NCI-H345 treated with DMSO at 0.1 percent for 48 hours (cell line): ENCODE results near the gene QPCTL.
"Not testable (repeated sequence)": the region's sequence is repeated elsewhere in the genome, so short reads cannot be mapped to it uniquely, and the experiment has no call there.

ENCODE experiments used
- DNase-seq: peaks from one replicate; lab custom pipeline; 2025; ENCODE audit not compliant: unreplicated experiment; lab: John Stamatoyannopoulos, UW

The QPCTL gene

DNA sequence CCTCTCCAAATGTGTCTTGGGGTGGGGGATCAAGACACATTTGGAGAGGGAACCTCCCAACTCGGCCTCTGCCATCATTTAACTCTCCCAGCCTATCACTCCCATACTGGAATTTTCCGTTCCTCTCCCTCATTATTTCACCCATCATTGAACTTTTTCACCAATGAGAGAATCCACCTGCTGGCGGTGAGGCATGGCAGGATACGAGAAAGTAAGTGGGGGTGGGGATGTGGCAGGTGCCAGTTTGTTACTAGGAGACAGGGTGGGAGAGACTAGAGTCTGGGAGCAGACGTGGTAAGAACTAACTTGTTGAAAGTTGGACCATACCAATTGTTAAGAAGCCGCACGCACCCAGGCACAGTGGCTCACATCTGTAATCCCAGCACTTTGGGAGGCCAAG lies 17.5 kb upstream of the QPCTL start:
- peak; percentile 0 for DNase-seq

DNA sequence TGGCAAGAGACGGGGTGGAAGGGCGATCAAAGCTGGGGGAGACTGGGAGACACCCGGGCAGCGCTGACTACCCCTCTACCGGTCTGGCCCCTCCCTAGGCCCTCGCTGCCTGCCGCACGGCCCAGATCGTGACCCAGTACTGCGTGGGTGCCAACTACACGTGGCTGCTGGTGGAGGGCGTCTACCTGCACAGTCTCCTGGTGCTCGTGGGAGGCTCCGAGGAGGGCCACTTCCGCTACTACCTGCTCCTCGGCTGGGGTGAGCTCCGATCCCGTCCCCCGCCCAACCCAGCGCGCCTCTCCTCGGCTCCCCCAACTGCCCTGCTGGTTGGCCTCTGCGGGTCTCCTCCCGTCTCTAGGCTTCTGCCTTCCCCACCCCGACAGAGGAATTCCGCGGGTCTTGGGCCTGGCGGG lies 15.6 kb upstream of the QPCTL start:
- no peak for DNase-seq

DNA sequence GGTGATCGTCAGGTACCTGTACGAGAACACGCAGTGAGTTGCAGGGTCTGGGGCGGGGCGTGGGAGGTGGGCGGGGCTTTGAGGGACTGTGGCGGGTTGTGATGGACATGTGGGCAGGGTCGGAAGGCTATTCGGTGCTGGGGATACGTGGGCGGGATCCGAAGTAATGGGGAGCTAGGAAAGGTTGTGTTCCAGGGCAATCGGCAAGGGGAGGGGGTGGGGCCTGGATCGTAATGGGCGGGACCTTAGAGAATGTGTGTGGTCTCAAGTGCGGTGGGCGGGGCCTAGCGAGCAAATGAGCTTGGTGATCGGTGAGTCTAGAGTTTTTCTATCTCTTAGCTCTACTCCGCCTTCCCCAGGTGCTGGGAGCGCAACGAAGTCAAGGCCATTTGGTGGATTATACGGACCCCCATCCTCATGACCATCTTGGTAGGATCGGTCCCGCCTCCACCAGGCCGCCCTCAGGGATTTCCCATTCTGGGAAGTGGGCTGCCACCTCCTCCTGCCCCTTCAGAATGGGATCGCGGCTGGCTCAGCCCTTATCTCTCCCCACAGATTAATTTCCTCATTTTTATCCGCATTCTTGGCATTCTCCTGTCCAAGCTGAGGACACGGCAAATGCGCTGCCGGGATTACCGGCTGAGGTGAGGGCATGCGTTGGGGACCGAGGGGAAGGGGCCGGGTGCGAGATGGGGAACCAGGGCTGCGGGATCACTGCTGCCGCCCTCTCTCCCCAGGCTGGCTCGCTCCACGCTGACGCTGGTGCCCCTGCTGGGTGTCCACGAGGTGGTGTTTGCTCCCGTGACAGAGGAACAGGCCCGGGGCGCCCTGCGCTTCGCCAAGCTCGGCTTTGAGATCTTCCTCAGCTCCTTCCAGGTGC lies 14.9 kb upstream of the QPCTL start:
- DNase-seq, result no peak

DNA sequence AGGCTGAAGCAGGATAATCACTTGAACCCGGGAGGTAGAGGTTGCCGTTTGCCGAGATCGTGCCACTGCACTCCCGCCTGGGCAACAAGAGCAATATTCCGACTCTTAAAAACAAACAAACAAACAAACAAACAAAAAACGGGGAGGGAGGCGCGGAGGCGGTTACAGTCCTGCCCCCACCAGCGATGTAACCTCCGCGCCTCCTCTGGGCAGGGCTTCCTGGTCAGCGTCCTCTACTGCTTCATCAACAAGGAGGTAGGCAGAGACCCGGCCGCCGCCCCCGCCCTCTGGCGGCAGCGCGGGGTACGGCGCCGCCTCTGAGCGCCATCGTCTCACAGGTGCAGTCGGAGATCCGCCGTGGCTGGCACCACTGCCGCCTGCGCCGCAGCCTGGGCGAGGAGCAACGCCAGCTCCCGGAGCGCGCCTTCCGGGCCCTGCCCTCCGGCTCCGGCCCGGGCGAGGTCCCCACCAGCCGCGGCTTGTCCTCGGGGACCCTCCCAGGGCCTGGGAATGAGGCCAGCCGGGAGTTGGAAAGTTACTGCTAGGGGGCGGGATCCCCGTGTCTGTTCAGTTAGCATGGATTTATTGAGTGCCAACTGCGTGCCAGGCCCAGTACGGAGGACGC lies 11.0 kb upstream of the QPCTL start:
- peak; percentile 42 for DNase-seq

DNA sequence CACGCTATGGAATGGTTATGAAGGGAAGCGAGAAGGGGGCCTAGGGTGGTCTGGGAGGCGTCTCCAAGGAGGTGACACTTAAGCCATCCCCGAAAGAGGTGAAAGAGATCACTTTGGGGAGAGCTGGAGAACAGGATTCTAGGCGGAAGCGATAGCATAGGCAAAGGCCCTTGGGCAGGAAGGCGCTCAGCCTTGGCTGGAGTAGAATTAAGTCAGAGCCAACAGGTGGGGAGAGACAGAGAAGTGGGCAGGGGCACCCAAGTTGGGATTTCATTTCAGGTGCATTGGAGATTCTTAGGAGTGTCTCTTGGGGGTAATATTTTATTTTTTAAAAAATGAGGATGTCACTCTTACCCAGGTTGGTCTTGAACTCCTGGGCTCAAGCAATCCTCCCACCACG lies 10.3 kb upstream of the QPCTL start:
- DNase-seq, result no peak

DNA sequence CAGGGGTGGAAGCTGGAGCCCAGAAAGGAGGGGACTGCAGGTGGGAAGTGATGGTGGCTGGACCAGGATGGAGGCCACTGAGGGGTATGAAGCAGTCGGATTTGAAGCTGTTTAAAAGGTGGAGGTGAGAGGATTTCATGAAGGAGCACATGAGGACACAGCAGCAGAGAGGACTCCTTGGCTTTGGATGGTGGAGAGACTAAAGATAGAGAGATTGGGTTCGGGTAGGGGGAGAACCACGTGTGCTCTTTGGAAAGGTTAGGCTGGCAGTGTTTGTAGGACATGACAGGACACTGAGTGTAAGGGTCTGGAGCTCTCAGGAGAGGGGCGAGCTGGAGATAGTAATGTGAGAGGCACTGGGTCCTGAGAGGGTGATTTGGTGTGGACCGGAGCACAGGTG lies 9.6 kb upstream of the QPCTL start:
- no peak for DNase-seq

DNA sequence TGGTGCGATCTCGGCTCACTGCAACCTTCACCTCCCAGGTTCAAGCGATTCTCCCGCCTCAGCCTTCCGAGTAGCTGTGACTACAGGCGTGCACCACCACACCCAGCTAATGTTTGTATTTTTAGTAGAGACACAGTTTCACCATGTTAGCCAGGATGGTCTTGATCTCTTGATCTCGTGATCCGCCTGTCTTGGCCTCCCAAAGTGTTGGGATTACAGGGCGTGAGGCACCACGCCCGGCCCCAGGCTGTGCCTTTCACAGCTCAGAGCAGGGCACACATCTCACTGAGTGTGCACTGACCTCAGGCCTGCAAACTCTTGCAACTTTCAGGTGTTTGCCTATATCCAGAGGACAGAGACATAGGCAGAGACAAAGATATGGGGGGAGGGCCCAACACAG lies 7.4 kb upstream of the QPCTL start:
- not testable (repeated sequence) for DNase-seq

DNA sequence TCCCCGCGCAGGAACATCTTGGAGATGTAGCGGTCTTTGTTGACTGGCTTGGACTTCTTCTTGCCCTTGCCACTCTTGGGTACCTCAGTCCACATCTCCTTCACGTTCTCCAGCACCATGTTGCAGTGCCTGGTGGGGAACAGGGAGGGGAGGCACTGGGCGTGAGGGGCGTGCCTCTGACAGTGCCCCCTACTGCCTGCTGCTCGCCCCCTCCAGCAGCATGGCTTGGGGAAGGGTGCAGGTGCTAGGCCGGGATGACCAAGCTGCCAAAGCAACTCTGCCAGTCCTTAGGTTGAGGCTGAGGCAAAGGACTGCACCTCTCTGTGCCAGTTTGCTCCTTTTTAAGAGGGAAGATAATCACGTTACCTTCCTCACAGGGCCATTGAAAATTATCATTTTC lies 4.9 kb upstream of the QPCTL start:
- DNase-seq, result no peak

DNA sequence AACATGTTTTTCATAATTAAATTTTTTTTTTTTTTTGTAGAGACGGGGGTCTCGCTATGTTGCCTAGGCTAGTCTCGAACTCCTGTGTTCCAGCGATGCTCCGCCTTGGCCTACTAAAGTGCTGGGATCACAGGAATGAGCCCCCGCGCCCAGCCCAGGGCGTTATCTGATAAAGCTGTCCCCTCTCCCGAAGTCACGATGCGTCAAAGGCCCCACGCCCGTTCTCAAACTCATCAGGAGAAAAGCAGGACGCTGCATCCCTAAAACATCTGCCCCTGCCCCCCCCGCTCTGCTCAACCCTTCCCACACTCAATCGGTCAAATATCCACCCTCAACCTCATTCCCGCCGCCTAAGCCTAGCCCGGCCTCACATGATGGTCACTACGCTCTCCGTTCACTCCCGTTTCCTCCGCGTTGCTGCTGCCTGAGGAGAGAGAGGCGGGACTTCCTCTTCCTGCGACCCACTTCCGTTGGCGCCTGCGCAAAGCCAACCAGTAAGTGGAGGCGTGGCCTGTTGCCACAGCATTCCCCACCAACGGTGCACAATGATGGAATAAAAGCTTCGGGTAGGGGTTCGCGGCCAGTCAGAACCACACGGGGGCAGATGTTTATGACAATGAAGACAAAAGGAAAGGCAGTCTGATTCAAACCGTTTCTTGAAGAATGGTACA lies 815 bp upstream of the QPCTL start, which contains the start of gene SNRPD2:
Gene SNRPD2, minus strand, starts transcription at position 438 of the 671 bp plus-strand sequence. Its CDS starts 65 bp downstream, at position 373.
- DNase-seq, result peak; percentile 89

DNA sequence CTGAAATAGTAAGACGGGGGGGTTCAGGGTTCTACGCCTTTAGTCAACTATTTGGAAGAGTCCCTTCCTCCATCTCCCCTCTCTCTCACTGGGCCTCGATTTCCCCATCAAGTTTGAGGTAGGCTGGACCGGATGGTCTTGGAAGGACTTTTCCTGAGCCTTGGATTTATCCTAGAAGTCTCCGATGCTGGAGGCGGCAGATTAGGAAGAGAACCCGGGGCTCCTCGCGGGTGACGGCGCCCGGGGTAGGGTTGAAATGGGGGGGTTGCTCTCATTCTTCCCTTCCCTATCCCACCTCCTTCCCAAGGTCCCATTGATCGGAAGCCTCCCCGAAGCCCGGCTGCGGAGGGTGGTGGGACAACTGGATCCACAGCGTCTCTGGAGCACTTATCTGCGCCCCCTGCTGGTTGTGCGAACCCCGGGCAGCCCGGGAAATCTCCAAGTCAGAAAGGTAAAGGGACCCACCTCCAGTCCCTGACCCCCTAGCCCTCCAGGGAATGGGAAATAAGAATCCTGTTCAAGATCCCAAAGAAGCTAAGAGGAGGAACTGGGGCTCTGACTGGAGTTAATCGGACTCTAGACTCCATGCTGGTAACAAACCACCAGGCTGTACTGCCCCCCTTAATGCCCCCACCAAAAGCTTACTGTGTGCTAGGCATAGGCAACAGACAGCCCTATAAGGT lies 781 bp downstream of the QPCTL start:
- DNase-seq, result peak; percentile 17

DNA sequence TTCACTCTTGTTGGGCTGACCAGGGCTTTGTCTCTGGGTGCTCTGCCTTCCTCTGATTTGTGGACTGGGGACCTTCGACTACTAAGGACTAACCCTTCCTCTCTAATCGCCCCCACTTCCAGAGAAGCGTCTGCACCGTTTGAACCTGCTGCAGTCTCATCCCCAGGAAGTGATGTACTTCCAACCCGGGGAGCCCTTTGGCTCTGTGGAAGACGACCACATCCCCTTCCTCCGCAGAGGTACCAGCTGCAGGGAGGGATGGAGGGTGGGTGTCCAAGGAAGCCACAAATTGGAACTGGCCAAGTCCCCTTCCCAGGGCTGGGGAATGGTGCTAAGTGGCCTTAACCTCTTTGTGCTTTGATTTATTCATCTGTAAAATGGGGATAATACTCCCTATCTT lies 9.2 kb downstream of the QPCTL start:
- DNase-seq, result no peak

DNA sequence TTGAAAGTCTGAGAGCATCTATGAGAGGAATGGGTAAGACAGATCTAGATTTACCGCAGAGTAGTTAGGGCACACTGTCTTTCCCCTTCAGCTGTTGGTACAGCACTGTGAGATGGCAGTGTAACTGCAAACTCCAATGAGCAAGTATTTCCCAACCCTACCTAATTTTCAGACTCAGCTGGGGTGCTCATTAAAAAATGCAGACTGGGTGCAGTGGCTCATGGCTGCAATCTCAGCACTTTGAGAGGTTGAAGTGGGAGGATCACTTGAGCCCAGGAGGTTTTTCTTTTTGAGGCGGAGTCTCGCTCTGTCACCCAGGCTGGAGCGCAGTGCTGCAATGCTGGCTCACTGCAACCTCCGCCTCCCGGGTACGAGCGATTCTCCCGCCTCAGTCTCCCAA lies 12.6 kb downstream of the QPCTL start:
- no peak for DNase-seq

DNA sequence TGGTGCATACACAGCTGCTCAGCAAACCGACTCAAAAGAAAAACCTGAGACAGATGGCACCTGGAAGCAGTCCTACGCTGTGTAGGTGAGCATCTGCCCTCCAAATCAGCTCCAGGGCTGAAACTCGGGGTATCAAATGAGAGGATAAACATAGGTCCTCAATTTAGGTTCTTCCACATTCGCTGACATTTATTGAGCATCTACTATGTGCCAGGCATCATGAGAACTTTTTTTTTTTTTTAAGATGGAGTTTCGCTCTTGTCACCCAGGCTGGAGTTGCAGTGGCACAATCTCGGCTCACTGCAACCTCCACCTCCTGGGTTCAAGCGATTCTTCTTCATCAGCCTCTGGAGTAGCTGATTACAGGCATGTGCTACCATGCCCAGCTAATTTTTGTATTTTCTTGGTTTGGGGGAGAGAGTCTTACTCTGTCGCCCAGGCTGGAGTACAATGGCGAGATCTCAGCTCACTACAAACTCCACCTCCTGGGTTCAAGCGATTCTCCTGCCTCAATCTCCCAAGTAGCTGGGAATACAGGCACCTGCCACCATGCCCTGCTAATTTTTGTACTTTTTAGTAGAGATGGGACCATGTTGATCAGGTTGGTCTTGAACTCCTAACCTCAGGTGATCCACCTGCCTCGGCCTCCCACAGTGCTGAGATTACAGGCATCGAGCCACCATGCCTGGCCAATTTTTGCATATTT lies 13.4 kb downstream of the QPCTL start:
- DNase-seq, result no peak

DNA sequence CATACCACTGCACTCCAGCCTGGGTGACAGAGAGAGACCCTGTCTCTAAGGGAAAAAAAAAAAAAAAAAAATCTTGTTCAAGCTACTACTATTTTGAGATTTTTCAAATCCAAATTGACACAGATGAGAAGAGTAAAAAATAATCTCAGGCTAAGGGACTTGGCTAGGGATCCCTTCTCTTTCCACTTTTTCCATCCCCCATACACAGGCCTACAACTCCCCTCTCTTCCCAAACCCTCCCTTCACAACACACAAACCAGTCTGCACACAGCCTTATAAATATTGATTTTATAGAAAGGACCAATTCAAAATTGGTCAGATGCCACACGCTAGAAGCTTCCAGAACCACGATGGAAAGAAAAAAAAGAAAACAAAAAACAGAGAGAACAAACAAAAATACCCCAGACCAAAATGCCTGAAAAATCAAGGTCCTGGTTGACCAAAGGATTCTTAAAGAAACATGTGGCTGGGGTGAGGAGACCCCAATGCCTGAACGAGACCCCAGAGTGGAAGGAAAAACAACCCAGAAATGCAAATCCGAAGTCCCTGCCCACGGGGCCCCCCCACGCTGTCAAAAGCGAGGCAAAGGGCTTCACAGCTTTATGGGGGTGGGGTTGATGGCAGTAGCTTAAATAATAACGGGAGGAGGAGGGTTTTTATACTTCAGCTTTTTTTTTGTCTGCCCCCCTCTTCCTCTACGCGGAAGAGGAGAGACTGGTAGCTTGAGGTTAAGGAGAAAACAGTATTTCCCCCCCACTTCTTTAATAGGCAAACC lies 18.1 kb downstream of the QPCTL start:
- DNase-seq, result no peak

DNA sequence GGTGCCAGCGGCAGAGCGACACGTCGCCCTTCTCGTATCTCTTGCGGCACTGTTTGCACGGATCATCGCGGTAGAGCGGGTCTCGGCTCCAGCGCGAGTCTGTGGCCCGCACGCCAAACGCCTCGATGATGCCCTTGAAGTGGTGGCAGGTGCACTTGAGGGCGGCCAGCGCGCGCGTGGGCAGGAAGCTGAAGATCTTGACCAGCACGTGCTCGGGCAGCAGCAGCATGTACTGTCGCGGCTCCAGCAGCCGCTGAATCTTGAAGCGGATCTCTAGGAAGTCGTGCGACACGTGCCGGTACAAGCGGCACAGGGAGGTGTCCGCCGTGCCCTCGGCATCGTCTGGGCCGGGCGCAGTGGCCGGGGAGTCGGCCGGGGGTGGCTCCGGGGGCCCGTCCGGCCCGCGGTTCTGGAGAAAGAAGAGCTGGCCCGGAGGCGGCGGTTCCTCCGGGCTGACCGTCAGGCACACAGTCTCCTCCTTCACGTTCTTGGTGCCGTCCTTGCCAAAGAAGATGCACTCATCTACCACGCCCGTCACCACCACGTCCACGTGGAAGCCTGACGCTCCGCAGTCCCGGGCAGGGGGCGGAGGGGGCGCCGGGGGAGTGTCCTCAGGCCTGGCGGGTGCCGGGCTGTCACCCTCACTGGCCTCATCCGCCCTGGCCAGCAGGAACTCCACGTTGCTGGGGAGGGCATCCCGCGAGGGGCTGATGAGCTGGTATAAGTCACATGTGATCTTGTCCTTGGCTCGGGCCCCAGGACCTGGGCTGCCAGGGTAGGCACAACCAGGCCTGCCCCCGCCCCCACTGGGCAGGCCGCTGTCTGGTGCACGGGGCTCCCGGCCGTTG lies 19.6 kb downstream of the QPCTL start:
- no peak for DNase-seq

DNA sequence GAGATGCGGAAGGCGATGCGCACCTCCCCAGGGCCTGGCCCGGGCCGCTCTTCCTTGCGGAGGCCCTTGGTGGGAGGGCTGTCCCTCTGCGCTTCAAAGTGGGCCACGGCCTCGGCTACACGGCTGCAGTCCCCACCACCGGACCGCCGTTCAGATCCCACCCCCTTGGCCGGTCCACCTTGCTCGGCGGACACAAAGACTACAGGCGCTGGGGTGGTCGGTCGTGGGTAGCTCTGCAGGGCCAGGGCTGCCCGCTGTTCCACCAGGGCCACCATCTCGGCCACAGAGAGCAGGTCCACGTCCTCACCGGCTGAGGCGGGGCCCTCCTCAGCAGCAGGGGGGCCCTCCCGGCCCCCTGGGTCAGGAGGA lies 20.2 kb downstream of the QPCTL start:
- DNase-seq, result no peak

DNA sequence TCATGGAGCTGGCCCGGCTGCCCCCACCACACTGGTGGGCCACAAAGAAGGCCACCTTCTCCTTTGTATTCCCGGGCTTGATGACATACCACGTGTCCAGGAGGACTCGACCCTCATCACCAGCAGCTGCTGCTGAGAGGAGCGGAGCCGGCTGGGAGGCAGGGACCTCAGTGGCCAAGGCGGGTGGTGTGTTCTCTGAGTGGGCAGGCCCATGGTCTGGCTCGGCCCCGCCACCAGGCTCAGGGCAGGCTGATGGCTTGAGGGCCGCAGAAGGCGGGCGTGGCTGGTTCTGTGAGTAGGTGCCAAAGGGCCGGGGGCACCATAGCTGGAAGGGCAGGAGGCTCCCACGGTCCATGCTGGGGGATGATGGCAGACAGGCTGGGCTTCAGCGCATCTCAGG lies 20.7 kb downstream of the QPCTL start:
- no peak for DNase-seq

DNA sequence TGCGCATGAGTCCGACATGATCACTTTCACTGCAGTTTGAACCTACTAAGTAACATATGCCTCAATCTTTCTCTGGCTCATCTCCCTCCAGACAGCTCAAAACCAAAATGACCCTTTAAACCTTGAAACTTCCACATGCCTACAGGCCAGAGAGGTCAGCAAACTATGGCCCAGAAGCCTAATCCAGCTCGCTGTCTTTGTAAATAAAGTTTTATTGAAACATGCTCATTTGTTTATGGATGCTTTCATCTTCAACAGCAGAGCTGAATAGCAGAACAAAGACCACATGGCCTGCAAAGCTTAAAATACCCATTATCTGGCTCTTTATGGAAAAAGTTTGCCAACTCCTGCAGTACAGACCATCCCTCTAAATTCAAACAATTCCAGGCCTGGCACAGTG lies 22.7 kb downstream of the QPCTL start:
- DNase-seq, result no peak
